HG03520 (cell line): Measurements from ENCODE around the gene NFE2L1.
A peak's percentile ranks its signal among the peaks of the same experiment; 100 is the strongest.
"Not testable (repeated sequence)": the region's sequence is repeated elsewhere in the genome, so short reads cannot be mapped to it uniquely, and the experiment has no call there.

Source experiments
- ATAC-seq: cut with Tn5 transposase; IDR thresholded peaks from one replicate; pipeline ENCODE4 v1.9.1; 2021; ENCODE audit warnings: mild to moderate bottlenecking, moderate library complexity; ENCODE audit not compliant: unreplicated experiment

NFE2L1 gene, protein sequence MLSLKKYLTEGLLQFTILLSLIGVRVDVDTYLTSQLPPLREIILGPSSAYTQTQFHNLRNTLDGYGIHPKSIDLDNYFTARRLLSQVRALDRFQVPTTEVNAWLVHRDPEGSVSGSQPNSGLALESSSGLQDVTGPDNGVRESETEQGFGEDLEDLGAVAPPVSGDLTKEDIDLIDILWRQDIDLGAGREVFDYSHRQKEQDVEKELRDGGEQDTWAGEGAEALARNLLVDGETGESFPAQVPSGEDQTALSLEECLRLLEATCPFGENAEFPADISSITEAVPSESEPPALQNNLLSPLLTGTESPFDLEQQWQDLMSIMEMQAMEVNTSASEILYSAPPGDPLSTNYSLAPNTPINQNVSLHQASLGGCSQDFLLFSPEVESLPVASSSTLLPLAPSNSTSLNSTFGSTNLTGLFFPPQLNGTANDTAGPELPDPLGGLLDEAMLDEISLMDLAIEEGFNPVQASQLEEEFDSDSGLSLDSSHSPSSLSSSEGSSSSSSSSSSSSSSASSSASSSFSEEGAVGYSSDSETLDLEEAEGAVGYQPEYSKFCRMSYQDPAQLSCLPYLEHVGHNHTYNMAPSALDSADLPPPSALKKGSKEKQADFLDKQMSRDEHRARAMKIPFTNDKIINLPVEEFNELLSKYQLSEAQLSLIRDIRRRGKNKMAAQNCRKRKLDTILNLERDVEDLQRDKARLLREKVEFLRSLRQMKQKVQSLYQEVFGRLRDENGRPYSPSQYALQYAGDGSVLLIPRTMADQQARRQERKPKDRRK

DNA sequence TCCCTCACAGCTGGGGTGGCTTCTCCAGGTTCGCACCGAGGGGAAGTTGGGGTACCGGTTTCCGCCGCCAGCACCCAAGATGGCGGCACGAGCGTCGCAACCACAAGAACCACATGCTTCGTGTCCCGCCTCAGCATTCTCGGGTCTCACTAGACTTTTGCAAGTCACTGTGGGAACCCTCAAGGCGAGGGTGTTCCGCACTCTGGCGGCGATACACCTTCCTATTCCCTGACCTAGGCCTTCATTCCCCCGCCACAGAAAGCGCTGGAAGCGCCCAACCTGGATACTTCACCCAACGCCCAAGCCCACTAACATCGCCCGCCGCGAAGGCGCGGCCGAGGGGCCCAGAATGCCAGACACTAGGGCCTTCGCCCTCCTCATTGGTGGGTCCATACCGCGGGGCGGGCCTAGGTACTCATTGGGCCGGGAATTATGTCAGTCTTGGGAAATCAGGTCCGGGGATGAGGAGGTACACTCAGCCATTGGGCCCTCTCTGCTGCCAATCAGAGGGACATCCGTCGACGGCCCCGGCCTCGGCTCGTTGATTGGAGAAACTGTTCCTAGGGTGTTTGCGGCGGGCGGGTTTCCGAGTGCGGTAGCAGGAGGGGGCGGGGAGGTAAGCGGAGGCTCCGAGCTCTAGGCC, at the start of gene NFE2L1:
NFE2L1 (plus strand) TSS at position 619 of the 643 bp plus-strand sequence. CDS start 2,760 bp downstream, outside the sequence.
- ATAC-seq, result peak; percentile 86

- no peak for ATAC-seq
These were observed 48.6 kb upstream of the NFE2L1 start for GRCh38 chr17:47999582-47999981.

GRCh38 chr17:48001197-48001596, 47.0 kb upstream of the NFE2L1 start:
- ATAC-seq, result no peak

DNA sequence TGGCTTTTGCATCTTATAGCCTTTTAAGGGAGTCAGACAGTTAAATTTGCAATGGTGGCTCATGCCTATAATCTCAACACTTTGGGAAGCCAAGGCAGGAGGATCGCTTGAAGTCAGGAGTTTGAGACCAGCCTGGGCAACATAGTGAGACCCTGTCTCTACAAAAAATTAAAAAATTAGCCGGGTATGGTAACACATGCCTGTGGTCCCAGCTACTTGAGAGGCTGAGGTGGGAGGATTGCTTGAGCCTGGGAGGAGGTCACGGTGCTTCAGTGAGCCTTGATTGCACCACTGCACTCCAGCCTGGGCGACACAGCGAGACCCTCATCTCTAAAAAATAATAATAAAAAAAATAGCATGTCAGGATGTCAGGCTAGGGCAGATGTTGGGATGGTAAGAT, 46.5 kb upstream of the NFE2L1 start:
- not testable (repeated sequence) for ATAC-seq

- ATAC-seq, result no peak
These were observed 45.8 kb upstream of the NFE2L1 start for GRCh38 chr17:48002266-48002915.

GRCh38 chr17:48002916-48003416, 45.2 kb upstream of the NFE2L1 start:
- ATAC-seq, result no peak

DNA sequence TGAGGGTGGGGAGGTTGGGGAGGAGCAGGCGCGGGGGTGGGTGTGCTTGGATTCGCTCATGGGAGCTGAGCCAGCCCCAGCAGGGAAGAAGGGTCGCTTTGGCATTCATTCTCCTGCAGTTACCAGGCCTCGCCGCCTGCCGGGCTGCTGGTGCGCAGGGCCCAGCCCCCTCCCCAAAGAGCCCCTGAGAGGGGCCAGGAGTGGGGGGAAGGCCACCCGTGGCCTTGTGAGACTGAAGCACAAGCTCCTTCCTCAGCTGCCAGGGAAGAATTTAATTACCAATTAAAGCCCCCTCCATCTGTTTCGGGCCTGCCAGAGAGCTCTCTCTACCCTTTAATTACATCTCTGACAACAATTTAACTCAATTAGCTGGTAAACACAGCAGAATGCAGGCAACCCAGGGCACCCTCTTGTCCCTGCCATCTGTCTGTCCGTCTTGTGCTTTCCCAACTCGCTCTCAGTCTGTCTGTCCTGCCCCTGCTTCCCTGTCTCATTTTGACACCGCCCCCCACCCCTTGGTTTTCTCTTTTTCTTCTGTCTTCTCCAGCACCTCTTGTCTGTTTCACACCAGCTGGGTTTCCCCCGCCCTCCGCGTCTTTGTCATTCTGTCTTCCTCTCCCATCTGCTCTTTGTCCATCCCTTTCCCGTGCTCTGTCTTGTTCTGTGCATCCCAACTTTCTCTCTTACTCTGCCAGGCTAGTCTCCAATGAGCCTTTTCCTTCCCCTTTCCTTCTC, 44.6 kb upstream of the NFE2L1 start:
- ATAC-seq, result no peak

GRCh38 chr17:48004983-48005382, 43.2 kb upstream of the NFE2L1 start:
- ATAC-seq, result no peak

DNA sequence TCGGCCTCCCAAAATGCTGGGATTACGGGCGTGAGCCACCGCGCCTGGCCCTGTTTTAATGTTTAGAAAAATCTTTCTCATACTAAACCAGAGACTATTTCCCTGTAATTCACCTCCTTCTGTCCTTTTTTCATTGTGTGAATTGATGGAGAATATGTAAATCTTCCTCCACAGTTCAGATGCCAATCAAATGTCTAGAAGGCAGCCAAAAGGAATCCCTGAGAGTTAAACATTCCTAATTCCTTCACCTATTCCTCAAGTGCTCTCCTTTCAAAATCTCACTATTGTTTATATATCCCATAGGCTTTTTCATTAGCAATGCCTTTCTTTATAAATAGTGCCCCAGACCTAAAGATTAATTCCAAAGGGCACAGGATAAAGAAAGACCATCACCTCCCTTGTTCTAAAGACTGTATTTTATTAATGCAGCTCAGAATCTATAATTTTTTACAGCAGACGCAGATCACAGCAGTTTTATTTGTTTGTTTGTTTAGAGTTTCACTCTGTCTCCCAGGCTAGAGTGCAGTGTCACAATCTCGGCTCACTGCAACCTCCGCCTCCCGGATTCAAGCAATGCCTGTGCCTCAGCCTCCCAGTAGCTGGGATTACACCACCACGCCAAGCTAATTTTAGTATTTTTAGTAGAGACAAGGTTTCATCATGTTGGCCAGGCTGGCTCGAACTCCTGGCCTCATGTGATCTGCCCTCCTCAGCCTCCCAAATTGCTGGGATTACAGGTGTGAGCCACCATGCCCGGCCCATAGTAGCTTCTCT, 41.0 kb upstream of the NFE2L1 start:
- no peak for ATAC-seq

- no peak for ATAC-seq
These were observed 38.0 kb upstream of the NFE2L1 start for GRCh38 chr17:48010193-48010592.

DNA sequence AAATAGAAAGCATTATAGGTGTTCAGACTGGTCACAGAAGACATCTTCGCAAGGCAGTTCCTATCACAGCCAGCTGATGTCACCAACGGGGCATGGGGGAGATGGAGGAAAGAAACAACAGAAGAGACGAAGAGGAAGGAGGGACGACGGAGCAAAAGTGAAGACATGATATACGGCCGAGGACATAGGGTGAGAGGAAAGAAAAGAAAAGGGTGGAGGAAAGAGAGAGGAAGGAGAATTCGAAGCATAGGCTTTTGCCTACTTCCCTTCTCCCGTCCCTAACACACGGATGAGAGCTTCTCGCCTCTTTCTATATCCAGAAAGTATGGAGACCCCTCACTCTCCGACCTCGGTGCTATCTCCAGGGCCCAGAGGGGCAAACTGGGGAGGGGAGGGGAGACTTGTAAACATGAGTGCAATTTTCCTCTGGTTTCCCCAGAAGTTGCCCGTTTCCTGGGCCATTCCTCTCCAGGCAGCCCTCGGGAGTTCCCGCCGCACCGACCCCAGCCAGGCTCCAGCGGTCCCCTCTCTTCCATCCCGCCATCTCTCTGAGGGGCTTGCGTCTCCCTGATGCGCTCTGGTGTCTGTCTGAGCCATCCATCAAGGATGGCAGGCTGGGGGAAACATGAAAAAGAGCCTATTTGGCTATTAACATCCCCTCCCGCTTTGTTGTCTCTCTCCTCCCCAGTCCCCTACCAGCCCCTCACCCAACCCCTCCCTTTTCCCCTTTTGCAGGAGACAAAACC, 36.6 kb upstream of the NFE2L1 start:
- ATAC-seq, result no peak

- ATAC-seq, result no peak
These were observed 36.0 kb upstream of the NFE2L1 start for GRCh38 chr17:48012151-48012520.

DNA sequence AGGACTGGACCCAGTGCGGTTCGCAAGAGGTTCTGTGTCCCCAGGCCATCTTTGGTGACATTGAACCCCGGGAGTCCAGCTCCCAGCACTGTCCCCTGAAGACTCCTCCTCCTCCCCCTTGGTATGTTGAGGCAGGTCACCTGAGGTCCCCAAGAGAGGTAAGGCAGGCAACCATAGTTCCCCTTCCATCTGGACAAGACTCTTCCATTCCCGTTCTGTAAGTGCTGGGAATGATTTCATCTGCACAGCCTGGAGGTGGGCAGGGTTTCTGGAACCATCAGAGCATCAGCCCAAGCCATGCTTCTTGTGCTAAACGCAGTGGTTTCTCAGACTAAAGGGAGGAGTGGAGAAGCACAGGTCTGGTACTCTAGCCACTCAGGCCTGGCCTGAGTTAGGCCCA, 35.5 kb upstream of the NFE2L1 start:
- ATAC-seq, result no peak

DNA sequence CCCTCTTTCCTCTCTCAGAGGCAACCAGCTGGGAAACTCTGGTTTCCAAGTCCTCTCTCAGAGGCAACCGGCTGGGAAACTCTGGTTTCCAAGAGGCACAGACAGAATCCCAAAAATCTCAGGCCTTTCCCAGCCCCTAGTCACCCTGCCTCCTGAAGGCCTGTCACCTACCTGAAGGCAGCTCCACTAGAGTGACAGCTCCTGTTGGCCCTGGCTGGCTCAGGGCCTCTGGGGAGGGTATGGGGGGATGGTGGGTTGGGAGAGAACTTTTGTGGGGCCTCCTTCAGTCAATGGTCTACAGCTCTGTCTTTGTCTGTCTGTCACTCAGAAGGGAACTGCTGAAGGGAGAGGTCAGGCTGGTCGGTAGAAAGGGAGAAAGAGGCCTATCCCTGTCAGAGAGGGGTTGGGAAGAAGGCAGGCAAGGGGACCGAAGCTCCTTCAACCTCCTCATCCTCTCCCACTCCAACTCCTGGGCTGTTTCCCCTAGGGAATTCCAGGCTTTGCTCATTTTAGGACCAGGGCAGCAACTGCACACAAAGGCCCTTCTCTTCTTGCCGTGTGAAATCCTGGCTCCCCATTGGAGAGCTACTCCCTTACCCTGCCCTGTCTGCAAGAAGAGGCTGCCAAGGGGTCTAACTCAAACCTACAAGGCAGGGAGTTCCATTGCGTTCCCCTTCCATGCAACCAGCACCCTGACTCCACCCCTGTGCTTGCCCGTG, 34.1 kb upstream of the NFE2L1 start:
- no peak for ATAC-seq

GRCh38 chr17:48014595-48015111, 33.5 kb upstream of the NFE2L1 start:
- no peak for ATAC-seq

GRCh38 chr17:48016112-48016511, 32.0 kb upstream of the NFE2L1 start:
- no peak for ATAC-seq

DNA sequence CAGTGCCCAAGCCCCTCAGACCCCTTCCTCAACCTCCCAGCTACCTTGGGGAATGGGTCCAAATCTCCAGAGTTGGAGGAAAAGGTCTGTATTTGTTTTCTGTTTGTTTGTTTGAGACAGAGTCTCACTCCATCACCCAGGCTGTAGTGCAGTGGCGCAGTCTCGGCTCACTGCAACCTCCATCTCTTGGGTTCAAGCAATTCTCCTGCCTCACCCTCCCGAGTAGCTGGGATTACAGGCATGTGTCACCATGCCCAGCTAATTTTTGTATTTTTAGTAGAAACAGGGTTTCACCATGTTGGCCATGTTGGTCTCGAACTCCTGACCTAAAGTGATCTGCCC, 30.4 kb upstream of the NFE2L1 start:
- ATAC-seq, result not testable (repeated sequence)

DNA sequence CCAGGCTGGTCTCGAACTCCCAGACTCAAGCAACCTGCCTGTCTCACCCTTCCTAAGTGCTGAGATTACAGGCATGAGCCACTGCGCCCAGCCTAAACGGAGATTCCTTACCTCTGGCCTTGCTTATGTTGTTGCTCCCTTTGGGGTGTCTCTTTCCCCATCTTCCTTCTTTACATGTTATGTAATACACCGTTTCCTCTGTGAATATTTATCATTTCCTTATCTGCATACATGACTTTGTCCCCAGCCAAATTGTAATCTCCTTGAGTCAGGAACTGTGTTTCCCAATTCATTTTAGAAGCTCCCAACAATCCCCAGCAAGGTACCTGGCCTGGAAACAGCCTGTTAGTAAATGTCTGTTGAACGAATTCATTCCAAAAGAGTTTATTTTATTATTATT, 26.2 kb upstream of the NFE2L1 start:
- no peak for ATAC-seq
